Ascending aorta (tissue), 2 donors: Measurements from ENCODE around the gene RNF4. TPM values are rescaled to one million over a fixed set of nuclear protein-coding genes. Genes with fewer than 3 reads are reported as not detected.

ENCODE experiments used
- DNase-seq, 2 donors: peaks; one replicate each; pipeline ENCODE4 v3.0.0-alpha.2; 2019; ENCODE audit warnings: low spot score in 2 of 2
- H3K27ac ChIP-seq, 2 donors: fragments of 200-600 bp; sonication (generic); one replicate each; pipeline ENCODE4 v1.5.1; 2016 to 2017; ENCODE audit warnings: mild to moderate bottlenecking in 1 of 2
- H3K27me3 ChIP-seq: fragments of 200-600 bp; sonication (generic); one replicate; pipeline ENCODE4 v1.5.1; 2017
- H3K36me3 ChIP-seq, 2 donors: fragments of 200-600 bp; sonication (generic); one replicate each; pipeline ENCODE4 v1.5.1; 2016
- H3K4me1 ChIP-seq, 2 donors: fragments of 200-600 bp; sonication (generic); one replicate each; pipeline ENCODE4 v1.5.1; 2016 to 2017; ENCODE audit warnings: mild to moderate bottlenecking in 1 of 2
- H3K4me3 ChIP-seq, 2 donors: fragments of 200-600 bp; sonication (generic); one replicate each; pipeline ENCODE4 v1.5.1; 2016 to 2017; ENCODE audit warnings: mild to moderate bottlenecking in 1 of 2
- H3K9me3 ChIP-seq, 2 donors: fragments of 200-600 bp; sonication (generic); one replicate each; pipeline ENCODE4 v1.5.1; 2016
- CTCF ChIP-seq, 3 experiments: fragments of 200-600 bp in 2 of 3; fragments of 450-650 bp in 1 of 3; sonication (generic) in 2 of 3; IDR thresholded peaks; one replicate each; pipeline ENCODE4 v1.5.1; 2016 to 2019; ENCODE audit warnings: antibody characterized with exemption in 3 of 3, mild to moderate bottlenecking in 1 of 3, moderate library complexity in 1 of 3
- intact Hi-C: fragments of 100-400 bp; cut with DNase I; formaldehyde crosslinking; loops from one replicate; pipeline ENCODE4 v1.15.1; 2023
- total RNA-seq: library from RNA; depleted of rRNA; stranded (reverse); fragments of >200 nt; gene quantifications from one replicate; pipeline ENCODE4 v1.1.0, GENCODE V29; 2016

The RNF4 gene
- total RNA-seq, 1 donor from 2014 or later: 19.3 TPM

GRCh38 chr4:2484185-2484584, 15.3 kb downstream of the RNF4 start:
- no peak overlapping the region for H3K27ac ChIP-seq
- intact Hi-C loops: no loop called here
- no peaks in the 10 kb centered on the region for H3K36me3 ChIP-seq
- H3K27me3 ChIP-seq: no peaks in the 10 kb centered on the region
- H3K9me3 ChIP-seq: no peaks in the 10 kb centered on the region
- H3K4me3 ChIP-seq: no peak overlapping the region
- TF ChIP-seq CTCF (IDR thresholded peaks at IDR 0.05): no peak
- DNase-seq: no peak
- peaks cover 9 to 25% of the 10 kb centered on the region in 2 donors for H3K4me1 ChIP-seq

- H3K27ac ChIP-seq: peak overlapping the region in 1 of 2 donors; percentile 51
- intact Hi-C loops: no loop called here
- H3K4me1 ChIP-seq: peaks cover 9 to 25% of the 10 kb centered on the region in 2 donors
These were observed 16.1 kb downstream of the RNF4 start for GRCh38 chr4:2484993-2485392.

GRCh38 chr4:2485956-2486355, 17.1 kb downstream of the RNF4 start:
- H3K27me3 ChIP-seq: no peaks in the 10 kb centered on the region
- TF ChIP-seq CTCF (IDR thresholded peaks at IDR 0.05): no peak
- no peak for DNase-seq
- peaks cover 7 to 15% of the 10 kb centered on the region in 2 donors for H3K36me3 ChIP-seq
- intact Hi-C loops: no loop called here
- no peak overlapping the region for H3K4me3 ChIP-seq
- peaks cover 9 to 20% of the 10 kb centered on the region in 2 donors for H3K4me1 ChIP-seq
- H3K9me3 ChIP-seq: no peaks in the 10 kb centered on the region
- peak overlapping the region in 1 of 2 donors; percentile 18 for H3K27ac ChIP-seq

More at GRCh38 chr4:2484993-2485392, 16.1 kb downstream of the RNF4 start:
- H3K36me3 ChIP-seq: peaks cover 0 to 7% of the 10 kb centered on the region in 2 donors
- H3K4me3 ChIP-seq: no peak overlapping the region
- TF ChIP-seq CTCF (IDR thresholded peaks at IDR 0.05): no peak
- H3K27me3 ChIP-seq: no peaks in the 10 kb centered on the region
- DNase-seq: peak; percentile 54 to 84
- no peaks in the 10 kb centered on the region for H3K9me3 ChIP-seq

GRCh38 chr4:2486981-2487380, 18.1 kb downstream of the RNF4 start:
- H3K36me3 ChIP-seq: peaks cover 14 to 25% of the 10 kb centered on the region in 2 donors
- intact Hi-C loops: no loop called here
- no peak overlapping the region for H3K27ac ChIP-seq
- no peaks in the 10 kb centered on the region for H3K27me3 ChIP-seq
- DNase-seq: no peak
- no peak overlapping the region for H3K4me3 ChIP-seq
- no peak for TF ChIP-seq CTCF (IDR thresholded peaks at IDR 0.05)
- no peaks in the 10 kb centered on the region for H3K9me3 ChIP-seq
- peaks cover 9 to 15% of the 10 kb centered on the region in 2 donors for H3K4me1 ChIP-seq

GRCh38 chr4:2487632-2488031, 18.7 kb downstream of the RNF4 start:
- H3K4me3 ChIP-seq: no peak overlapping the region
- DNase-seq: no peak
- no peaks in the 10 kb centered on the region for H3K9me3 ChIP-seq
- H3K27me3 ChIP-seq: no peaks in the 10 kb centered on the region
- intact Hi-C loops: no loop called here
- H3K36me3 ChIP-seq: peaks cover 17 to 31% of the 10 kb centered on the region in 2 donors
- no peak for TF ChIP-seq CTCF (IDR thresholded peaks at IDR 0.05)
- peaks cover 6 to 8% of the 10 kb centered on the region in 2 donors for H3K4me1 ChIP-seq
- no peak overlapping the region for H3K27ac ChIP-seq
